Mesenteric fat pad (tissue), 1 donor: Measurements from ENCODE around the gene WNT8B. TPM values are rescaled to one million over a fixed set of nuclear protein-coding genes. Genes with fewer than 3 reads are reported as not detected.

Source experiments
- DNase-seq: peaks from one replicate; pipeline ENCODE4 v3.0.0-alpha.2; 2020; ENCODE audit warnings: low spot score
- total RNA-seq: library from RNA; stranded (reverse); fragmentation: NEBNext Ultra II Directional; extraction: Animal tissue kit (Norgen Biotek cat#: 25700); gene quantifications from one replicate; pipeline ENCODE4 v1.2.1, GENCODE V29; 2021
- donor health status: DM: yes; HTN: yes; CAD: no.

WNT8B gene
- total RNA-seq, 1 donor from 2014 or later = not detected

DNA sequence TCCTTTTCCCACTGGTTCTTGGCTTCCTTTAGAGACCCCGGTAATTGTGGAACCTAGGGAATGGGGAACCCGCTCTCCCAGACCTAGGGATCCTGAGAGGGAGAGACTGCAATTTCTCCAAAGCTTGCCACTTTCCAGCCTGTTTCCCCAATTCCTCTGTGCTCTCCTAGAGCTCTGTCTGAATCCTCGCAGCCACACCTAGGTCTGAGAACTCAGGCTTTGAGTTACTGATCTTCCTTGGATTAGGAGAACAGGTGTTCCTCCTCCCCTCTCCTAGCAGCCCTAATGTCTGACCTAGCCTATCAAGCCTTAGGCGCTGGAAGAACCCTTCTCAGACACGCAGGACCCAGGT, 20.0 kb downstream of the WNT8B start:
- no peak for DNase-seq

DNA sequence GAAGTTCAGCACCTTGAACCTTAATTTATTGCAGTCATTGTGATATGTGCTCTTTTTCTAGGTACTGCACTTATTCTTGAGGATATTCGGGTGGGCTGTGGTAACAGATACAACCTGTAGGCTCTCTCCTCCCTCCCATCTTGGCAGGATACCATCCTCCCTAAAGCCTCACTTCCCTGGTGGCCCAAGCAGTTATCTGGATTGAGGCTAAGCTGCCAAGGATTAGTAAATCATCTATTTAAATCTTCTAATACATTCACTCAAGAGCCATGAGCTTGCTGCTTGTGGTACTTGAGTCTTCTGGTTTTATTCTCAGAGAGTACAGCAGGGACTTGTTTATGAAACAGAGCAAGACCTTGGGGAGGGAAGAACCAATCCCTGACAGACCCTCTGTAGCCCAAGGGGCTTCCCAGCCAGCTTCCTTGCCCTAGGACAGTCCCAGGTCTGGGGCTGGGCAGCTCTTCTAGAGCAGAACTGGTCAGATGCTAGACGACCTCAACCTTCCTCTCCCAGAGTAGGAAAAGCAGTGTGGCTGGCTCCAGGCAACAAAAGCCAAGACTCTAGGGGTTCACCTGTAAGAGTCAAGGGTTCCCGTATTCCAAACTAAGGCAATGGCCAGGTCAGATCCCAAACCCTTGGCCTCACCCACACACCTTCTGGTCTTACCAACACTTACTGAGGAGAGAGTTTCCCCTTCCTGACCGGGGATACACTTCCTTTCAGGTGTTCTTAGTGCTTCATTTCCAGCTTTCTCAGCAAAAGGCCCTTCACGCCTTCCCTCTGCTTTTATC, 21.3 kb downstream of the WNT8B start:
- no peak for DNase-seq

DNA sequence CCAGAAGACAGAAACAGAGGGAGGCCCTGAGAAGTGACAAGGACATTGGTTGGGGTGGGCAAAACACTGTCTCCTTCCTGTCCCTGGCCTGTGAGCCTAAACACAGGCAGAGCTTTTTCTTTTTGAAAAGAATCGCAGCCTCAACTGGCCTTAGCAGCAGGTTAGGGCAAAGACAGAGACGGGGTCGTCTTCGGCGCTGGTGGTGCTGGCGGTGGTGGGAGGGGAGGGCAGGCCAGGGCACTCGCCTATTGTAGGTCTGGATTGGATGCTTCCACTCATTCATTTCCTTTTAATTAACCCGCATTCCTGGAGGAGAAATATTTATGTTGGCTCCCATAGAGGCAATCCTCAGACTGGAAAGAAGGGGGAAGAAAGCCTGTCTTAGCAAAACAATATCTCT, 22.6 kb downstream of the WNT8B start:
- DNase-seq = no peak

DNA sequence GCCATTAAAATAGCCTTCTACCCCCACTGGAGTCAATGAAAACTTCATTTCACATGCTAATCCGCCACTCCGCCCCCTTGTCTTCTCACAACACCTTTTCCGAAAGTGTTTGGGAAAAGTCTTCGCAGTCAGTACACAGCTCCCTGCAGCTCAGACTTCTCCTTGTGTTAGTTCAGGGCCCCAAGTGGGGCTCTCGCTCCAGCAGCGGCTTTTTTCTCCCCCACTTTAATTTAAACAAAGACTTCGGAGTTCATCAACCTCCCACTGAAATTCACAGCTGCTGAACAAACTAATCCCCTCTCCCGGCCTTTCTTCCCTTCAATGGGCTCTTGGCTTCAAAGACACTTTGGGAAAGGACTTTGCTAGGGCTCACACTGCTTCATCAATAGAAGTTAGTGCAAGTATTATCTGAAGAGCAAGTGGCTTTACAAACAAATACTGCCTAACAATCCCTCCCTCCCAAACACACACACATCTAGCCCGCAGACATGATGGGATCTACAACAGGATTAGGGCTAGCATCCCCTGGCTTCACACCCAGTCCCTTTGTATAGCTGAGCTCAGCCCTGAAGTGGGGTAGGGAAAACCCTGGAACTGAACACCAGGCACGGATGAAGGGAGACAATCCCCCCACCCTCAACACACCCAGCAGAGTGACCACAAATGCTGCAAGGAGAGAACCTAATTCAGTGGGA, 23.1 kb downstream of the WNT8B start:
- DNase-seq = no peak

DNA sequence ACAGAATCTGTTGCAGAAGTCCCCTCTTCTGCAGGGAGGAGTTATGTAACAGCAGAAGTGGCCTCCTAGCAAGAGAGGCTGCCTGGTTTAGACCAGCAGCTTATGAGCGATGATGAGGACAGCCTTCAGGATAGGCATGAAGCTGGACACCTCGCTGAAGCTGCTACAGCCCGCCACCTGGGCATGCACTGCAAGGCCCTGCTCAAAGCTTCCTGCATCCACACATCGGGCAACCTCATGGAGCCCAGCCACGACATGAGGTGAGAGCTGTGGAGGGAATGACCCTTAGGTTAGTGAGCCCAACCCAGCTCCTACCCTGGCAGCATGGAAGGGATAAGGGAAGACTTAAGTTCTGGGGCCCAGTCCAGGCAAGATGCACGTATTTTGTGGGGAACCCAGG, 24.7 kb downstream of the WNT8B start:
- no peak for DNase-seq

DNA sequence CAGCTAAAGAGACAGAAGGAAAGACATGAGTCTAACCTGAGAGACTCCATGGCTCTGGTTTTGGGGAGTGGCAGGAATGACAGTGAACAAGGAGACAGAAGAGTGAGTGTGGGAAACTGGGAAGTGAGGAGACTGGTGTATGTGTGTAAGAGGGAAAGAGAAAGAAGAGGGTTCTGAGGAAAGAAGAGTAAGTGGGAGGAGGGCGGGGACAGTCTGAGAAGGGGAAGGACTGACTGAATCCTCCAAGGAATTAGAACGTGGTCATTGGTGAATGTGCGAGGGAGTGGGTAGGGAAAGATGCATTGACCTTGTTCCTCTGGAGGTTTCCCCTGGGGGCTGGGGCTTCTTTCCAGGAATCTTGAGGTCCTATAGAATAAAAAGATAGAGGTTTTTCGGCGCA, 26.6 kb downstream of the WNT8B start:
- no peak for DNase-seq

DNA sequence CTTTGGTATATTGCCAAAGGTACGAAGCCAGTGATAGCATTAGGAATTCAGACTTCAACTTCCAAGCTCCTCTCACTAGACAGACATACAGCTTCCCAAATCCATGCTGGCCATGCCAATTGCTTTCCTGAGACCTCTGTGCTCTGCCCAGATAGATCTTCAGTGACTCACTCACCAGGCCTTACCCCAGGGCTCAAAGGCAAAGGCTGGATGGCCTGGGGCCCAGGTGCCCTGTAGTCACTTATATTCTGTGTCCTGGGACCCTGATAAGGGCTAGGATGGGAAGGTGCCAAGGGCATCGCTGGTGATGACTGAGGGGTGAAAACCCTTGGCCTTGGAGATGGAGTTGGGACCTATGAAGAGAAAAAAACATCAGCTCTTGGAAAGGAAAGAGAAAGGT, 27.7 kb downstream of the WNT8B start:
- no peak for DNase-seq

DNA sequence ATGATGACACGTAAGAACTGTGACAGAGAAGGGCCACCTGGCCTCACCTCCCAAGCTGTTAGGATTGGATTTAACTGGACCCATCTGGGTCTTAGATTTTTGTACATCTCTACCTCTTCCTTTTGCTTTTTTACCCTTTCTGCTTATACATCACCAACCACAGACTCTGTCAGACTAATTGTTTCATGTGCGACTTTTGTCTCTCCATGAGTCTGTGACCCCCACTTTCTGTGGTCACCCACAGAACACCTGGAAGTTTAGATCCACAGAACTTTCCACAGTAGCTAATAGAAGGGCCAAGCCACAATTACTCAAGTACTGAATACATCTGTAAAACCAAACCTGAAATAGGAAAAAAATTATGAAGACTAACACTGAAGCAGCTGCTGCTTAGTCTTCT, 33.8 kb downstream of the WNT8B start:
- DNase-seq = no peak

DNA sequence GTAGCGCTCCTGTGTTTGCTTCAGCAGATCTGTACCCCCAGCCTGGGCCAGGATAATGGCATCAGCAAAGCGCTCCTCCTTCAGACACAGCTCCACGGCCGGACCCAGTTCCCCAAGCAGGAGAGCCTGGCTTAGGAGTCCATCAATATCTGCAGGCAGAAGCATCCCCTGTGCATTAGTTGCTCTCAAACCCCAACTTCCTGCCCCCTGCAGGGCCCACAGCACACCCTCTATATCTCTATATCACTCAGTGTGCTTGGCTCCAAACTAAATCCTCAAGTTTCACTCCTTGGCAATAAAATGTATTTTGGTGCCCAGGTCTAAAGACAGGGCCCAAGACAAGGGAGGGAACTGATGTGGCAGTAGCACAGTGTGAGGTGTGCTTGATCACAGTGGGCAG, 35.2 kb downstream of the WNT8B start:
- DNase-seq = no peak

DNA sequence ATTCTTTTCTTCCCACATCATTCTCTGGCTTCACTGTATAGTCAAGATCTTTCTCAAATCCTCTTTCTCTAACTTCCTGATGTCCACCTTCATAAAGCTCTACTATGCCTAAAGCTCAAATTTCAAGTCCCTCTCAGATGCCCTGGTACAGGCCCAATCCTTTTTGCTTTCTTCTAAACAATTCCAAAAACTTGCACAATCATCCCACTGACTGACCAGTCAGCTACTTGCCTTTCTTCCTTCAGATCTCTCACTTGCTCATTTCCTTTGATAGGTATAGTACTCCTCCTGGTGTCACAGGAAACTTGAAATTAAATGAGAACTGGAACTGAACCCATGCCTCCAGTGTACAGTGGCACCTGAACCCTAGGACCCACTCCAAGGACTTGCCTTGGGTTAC, 38.6 kb downstream of the WNT8B start:
- no peak for DNase-seq

DNA sequence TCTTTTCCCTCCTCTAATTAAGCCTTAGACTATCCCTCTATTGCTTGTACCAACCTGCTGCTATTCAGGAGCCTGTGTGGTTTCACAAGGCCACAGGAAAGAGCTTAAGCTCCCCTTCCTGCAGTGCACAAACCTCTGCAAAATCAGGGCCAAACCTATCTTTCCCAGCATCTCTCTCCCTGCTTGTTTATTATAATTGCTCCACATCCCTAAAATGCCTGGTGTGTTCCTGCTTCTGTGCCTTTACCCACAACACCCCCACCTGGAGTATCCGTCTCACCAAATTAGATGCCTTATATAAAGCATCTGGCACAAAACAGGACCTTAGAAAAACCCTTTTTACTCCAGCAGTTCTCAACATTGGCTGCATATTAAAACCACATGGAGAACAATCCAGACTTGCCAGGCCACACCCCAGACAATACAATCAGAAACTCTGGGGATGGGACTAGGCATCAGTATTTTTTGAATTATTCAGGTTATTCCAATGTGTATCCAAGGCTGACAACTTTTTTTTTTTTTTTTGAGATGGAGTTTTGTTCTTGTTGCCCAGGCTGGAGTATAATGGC, 40.2 kb downstream of the WNT8B start:
- no peak for DNase-seq

DNA sequence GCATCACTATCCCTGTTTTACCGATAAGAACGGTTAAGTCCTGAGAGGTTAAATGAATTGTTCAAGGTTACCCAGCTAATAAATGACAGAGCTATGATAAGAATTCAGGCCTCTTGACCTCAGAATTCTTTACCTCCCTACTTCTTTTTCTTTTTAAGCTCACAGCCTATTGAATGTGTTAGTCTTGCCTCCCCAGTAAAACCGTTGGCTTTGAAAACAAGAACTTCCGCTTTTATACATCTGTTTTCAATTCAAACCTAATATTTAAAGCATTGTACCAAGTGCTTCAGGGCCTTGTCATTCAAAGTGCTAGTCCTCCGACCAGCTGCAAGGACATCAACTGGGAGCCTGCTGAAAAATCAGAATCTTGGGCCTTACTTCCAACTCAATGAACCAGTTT, 41.3 kb downstream of the WNT8B start:
- no peak for DNase-seq

DNA sequence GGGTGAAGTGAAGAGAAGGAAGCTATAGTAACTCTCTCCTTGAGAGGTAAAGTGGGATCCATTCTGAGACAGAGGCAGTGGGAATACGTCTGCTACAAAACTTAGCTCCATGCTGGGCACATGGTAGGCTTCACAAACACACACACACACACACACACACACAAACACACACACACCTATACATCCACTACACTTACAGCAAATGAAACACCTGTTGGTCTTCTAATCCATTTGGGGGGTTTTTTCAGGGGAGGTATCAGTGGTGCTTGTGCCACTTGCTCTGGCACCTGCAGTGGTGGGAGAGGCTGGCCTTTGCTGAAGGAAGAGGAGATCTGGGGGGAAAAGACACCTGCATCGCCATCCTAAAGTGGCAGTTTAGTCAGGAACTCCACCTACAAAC, 42.4 kb downstream of the WNT8B start:
- DNase-seq = no peak

DNA sequence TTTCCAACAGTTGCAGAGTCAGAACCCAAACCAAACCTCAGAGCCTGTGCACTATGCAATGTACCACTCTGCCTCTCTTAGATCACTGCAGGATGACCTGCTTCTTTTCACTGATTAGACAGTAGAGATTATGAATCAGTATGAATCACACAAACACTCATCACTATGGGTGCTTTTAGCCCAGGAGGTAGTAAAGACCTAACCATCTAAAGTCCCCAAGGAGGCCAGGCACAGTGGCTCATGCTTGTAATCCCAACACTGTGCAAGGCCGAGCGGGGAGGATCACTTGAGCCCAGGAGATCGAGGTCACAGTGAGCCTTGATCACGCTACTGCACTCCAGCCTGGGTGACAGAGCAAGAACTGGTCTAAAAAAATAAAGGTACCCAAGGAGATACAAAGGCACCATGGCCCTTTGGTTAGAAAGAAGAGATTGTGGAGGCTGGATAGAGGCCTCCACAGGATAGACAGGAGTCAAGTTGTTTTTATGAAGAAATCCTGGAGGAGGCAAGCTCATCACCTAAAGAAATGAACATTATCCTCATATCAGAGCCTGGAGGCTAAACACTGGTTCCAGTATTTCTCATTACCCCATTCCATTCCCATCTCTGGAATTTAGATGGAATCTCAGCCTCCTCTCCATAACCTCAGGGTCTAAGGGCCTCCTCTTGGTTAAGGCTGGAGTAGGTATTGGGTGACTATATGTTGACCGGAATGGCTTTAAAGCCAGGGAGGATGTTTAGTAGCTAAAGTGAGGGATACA, 44.0 kb downstream of the WNT8B start:
- no peak for DNase-seq

DNA sequence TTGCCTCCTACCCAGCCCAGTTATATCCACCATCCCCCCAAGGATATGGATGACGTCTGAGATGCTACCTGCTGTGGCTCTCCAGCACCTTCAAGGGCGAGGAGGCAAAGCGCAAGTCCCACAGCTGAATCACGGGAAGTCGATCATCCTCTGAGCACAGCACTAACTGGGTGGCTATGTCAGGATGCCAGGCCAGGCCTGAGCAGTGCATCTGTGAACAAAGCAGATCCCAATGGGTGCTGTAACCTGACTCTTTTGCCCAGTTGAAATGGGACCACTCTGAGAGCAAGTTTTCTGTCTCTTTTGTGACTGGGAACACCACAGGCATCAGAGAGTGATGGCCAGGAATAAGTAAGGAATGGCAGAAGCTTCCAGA, 44.5 kb downstream of the WNT8B start:
- DNase-seq = no peak

DNA sequence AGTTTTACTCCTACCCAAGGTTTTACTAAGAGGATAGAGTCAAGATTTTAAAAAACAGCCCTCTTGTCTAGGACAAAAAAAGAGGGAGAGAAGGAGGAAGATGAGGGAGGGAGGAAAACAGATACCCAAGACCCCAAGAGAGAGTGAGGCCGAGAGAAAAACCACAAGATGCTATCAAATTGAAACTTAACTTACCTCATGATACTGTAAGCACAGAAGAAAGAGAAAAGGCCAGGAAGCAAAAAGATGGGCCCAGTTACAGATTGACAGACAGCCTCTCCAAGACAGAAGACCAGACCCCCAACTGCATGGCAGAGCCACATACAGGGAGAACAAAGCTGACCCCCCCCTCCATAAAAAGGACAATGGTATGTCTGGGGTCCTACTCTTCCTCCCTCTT, 45.5 kb downstream of the WNT8B start:
- no peak for DNase-seq

DNA sequence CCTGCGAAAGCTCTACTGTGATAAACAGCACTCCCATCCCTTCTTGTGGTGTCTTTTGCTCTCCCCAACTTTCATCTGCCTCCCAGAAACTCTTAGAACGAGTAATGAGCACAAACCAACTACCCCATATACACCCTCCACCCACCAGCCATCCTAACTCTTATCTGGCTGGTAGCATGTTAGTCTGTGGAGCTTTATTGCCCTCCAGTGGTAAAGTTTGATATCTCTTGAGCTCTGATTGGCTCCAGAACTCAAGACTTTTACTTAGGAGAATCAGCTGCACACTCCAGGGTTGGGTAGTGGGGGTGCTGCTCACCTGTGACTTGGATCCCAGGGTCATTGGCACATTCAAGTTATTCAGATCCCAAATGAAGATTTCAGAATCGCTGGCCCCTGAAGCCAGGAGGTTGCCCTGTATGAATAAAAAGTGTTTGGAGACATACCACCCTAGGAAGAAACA, 45.9 kb downstream of the WNT8B start:
- no peak for DNase-seq

DNA sequence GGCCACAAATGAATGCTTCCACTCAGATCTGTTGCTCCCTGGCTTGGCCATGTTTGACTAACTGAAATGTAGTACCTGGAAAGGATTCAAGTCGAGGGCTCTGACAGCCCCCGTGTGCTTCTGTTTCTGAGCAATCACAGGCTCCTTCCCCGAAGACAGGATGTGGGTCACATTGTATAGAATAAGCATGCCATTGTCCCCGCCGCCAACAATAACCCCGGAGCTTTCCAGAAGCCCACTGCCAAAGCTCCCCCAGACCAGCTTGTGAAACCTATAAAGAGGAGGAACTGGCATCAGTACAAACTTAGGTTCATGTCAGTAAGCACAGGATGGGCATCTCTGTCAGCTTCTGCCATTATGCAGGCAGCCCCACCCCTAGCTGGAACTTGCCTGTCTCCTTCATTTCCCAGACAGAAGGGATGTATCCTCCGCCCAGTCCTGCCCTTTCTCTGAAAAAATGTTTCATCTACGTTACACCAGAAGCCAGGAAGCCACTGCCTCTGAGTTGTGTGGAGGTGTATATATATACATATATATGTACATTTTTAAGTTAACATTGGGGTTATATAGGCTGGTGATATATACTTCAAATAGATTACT, 46.5 kb downstream of the WNT8B start:
- no peak for DNase-seq

DNA sequence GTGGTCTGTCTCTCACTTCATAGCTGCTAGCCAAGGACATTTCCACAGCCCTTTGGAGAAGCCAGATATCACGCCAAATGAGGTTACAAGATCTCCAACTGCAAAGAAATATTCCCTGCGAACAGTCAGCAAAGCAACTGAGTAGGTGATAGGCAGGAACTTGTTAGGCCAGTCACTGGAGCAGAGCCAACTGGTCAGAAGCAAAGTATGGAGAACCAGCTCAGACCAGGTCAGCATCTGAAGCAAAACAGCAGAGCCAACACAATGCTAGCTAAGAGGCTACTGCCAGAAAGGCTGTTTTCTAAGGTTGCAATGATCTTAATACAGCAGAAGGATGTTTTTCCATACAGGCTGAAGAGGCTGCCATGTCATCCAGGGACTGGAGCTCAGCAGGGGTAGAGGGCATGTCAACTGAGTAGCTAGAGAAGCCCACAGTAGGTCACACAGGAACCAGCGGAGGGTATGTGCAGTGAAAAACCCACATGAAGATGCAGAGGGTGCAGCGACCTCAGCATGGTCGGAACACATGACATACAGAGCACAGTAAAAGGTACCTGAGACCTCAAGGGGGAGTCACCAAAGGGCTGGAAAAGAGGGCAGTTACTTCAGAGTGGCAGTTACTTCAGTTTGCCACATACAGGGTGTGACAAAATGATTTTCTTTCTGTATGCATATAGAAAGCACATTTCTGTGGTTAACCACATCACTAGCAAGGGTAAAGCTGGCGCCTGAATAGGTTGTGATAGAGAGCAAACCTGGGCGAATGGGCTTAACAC, 47.9 kb downstream of the WNT8B start:
- DNase-seq = no peak

DNA sequence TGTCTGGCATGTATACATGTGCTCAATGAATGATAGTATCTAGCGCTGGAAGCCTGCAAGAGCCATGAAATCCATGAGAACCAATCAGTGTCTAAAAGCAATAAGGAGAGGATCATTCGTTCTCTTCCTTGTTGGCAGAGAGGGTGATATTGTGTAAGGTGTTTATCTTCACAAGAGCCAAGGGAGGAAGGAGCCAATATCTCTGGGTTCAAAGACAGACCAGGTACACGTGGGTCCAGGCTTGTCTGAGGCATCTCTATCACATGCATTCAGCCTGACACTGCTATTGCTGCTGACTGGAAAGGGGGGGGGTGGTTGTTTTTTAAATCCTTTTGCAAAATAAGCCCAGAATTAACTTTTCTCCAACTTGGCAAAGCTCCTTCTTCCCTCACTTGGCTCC, 52.8 kb downstream of the WNT8B start:
- no peak for DNase-seq

DNA sequence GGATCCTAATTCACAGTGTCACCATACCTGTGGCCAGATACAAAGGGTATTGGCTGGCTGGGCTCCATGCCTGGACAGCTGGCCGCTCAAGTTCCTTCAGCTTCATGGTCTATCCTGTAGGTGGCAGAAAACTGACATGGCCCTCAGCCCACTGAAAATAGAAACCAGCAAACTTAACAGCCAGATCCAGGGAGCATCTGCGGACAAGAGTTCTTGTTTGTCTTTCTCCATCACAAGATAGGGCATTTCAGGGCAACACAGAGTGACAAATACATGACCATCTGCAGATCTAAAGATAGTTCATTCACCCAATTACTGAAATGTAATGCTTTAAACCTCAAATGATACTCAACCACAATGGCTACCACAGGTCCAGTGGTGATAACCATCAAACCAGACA, 54.0 kb downstream of the WNT8B start:
- no peak for DNase-seq
